SH-SY5Y (cell line): ENCODE data around the gene ZNF581.

Experiments
- GATA2 ChIP-seq: IDR thresholded peaks from 2 replicates; pipeline ENCODE4 v1.6.1; 2011; ENCODE audit warnings: mild to moderate bottlenecking, low read depth, low read length
- GATA3 ChIP-seq: IDR thresholded peaks from 2 replicates; pipeline ENCODE4 v1.6.1; 2011; ENCODE audit warnings: low read depth, mild to moderate bottlenecking, low read length, moderate library complexity

- no peak for TF ChIP-seq GATA3
- TF ChIP-seq GATA2, result no peak
Observed at GRCh38 chr19:55617426-55617825, 26.0 kb upstream of the ZNF581 start.
